ENCODE data around the gene TESMIN. TPM values are rescaled to one million over a fixed set of nuclear protein-coding genes. Genes with fewer than 3 reads are reported as not detected.

Gene TESMIN
- total RNA-seq, 1 experiment from 2014 or later: 8.0 TPM

- H3K27ac ChIP-seq (ENCODE audit: low read depth, low read length, poor library complexity, severe bottlenecking): no peak overlapping the region
- H3K4me3 ChIP-seq (ENCODE audit: low read depth, low read length, poor library complexity, severe bottlenecking): no peak overlapping the region
- no peaks in the 10 kb centered on the region for H3K36me3 ChIP-seq (ENCODE audit: insufficient read depth, low read length, poor library complexity, severe bottlenecking)
- CTCF ChIA-PET: no interaction called here
- TF ChIP-seq CTCF (conservative IDR thresholded peaks at IDR 0.05; ENCODE audit: low read depth, low read length): no peak
- no peak for TF ChIP-seq EZH2 (IDR thresholded peaks at IDR 0.05; ENCODE audit: borderline replicate concordance, low read depth, low read length, poor library complexity, severe bottlenecking)
- no peaks in the 10 kb centered on the region for H3K9me3 ChIP-seq (ENCODE audit: low read depth, low read length, poor library complexity, severe bottlenecking)
- H3K4me1 ChIP-seq (ENCODE audit: insufficient read depth, low read length, poor library complexity, severe bottlenecking): no peaks in the 10 kb centered on the region
- intact Hi-C loops (cut with micrococcal nuclease; ENCODE audit: unreplicated experiment): no loop called here
- no TSS peak for BruUV-seq (replicated peaks)
- POLR2A ChIA-PET (ENCODE audit: low non-redundant PET): no interaction called here
- DNase-seq (ENCODE audit: low spot score): no peak
- H3K27me3 ChIP-seq (replicated peaks; ENCODE audit: insufficient read depth, low read depth, low read length, poor library complexity): no peaks in the 10 kb centered on the region
Measured at GRCh38 chr11:68743539-68743938, 7.8 kb downstream of the TESMIN start.

GRCh38 chr11:68741463-68741862 is 9.9 kb downstream of the TESMIN start:
- ChIA-PET POLR2A (ENCODE audit: low non-redundant PET) (no interaction called here), CTCF (no interaction called here)
- Histone ChIP-seq H3K27me3 (replicated peaks; ENCODE audit: insufficient read depth, low read depth, low read length, poor library complexity) (no peaks in the 10 kb centered on the region), H3K27ac (ENCODE audit: low read depth, low read length, poor library complexity, severe bottlenecking) (no peak overlapping the region), H3K4me1 (ENCODE audit: insufficient read depth, low read length, poor library complexity, severe bottlenecking) (no peaks in the 10 kb centered on the region), H3K4me3 (ENCODE audit: low read depth, low read length, poor library complexity, severe bottlenecking) (no peak overlapping the region), H3K9me3 (ENCODE audit: low read depth, low read length, poor library complexity, severe bottlenecking) (no peaks in the 10 kb centered on the region), H3K36me3 (ENCODE audit: insufficient read depth, low read length, poor library complexity, severe bottlenecking) (no peaks in the 10 kb centered on the region)
- DNase-seq (ENCODE audit: low spot score): no peak
- intact Hi-C loops (cut with micrococcal nuclease; ENCODE audit: unreplicated experiment): no loop called here
- no TSS peak for BruUV-seq (replicated peaks)
- no peak for TF ChIP-seq CTCF (conservative IDR thresholded peaks at IDR 0.05; ENCODE audit: low read depth, low read length)
- no peak for TF ChIP-seq EZH2 (IDR thresholded peaks at IDR 0.05; ENCODE audit: borderline replicate concordance, low read depth, low read length, poor library complexity, severe bottlenecking)

DNA sequence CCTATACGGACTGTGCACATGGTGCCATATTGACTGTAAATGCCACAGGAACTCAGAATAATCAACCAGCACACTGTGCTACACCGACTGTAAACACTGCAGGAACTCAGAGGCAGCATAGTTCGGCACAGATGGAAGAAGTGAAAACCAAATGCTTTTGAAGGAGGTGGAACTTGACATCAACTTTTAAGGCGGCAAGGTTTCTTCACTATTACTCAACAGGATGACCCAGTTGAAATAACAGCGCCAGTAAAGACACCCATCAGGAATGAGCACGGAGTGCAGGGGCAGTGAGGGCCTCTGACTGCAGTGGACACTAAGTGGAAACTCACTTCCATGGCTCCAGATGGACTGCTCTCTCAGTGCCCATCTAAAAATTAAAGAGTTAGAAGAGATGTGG is 15.7 kb downstream of the TESMIN start:
- Histone ChIP-seq H3K9me3 (ENCODE audit: low read depth, low read length, poor library complexity, severe bottlenecking) (no peaks in the 10 kb centered on the region), H3K27me3 (replicated peaks; ENCODE audit: insufficient read depth, low read depth, low read length, poor library complexity) (no peaks in the 10 kb centered on the region), H3K4me1 (ENCODE audit: insufficient read depth, low read length, poor library complexity, severe bottlenecking) (no peaks in the 10 kb centered on the region), H3K36me3 (ENCODE audit: insufficient read depth, low read length, poor library complexity, severe bottlenecking) (no peaks in the 10 kb centered on the region), H3K4me3 (ENCODE audit: low read depth, low read length, poor library complexity, severe bottlenecking) (no peak overlapping the region), H3K27ac (ENCODE audit: low read depth, low read length, poor library complexity, severe bottlenecking) (no peak overlapping the region)
- intact Hi-C loops (cut with micrococcal nuclease; ENCODE audit: unreplicated experiment): no loop called here
- ChIA-PET CTCF (no interaction called here), POLR2A (ENCODE audit: low non-redundant PET) (no interaction called here)
- no peak for TF ChIP-seq EZH2 (IDR thresholded peaks at IDR 0.05; ENCODE audit: borderline replicate concordance, low read depth, low read length, poor library complexity, severe bottlenecking)
- no TSS peak for BruUV-seq (replicated peaks)
- DNase-seq (ENCODE audit: low spot score): no peak

DNA sequence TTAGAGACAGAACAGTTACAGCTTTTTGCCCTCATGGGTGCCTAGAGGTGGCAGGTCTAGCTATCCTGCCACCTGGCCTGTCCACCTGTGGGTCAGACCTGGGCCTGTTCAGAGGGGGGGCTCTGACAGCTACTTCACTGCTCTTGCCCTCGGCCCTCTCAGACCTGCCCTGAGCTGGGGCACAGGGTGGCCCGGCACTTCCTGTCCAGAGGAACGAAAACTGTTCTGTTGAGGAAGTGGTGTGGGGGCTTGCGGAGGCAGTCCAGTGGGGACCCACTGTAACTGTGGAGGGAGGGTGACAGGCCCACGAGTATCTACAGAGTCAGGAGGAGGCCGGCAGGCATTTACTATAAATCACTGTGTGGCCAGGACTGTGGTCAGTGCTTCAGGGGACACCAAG is 16.2 kb downstream of the TESMIN start:
- no peak for DNase-seq (ENCODE audit: low spot score)
- TF ChIP-seq CTCF (conservative IDR thresholded peaks at IDR 0.05; ENCODE audit: low read depth, low read length): no peak
- TF ChIP-seq EZH2 (IDR thresholded peaks at IDR 0.05; ENCODE audit: borderline replicate concordance, low read depth, low read length, poor library complexity, severe bottlenecking): no peak
- H3K36me3 ChIP-seq (ENCODE audit: insufficient read depth, low read length, poor library complexity, severe bottlenecking): no peaks in the 10 kb centered on the region
- ChIA-PET CTCF (no interaction called here), POLR2A (ENCODE audit: low non-redundant PET) (no interaction called here)
- no peaks in the 10 kb centered on the region for H3K27me3 ChIP-seq (replicated peaks; ENCODE audit: insufficient read depth, low read depth, low read length, poor library complexity)
- H3K4me1 ChIP-seq (ENCODE audit: insufficient read depth, low read length, poor library complexity, severe bottlenecking): no peaks in the 10 kb centered on the region
- no TSS peak for BruUV-seq (replicated peaks)
- H3K9me3 ChIP-seq (ENCODE audit: low read depth, low read length, poor library complexity, severe bottlenecking): no peaks in the 10 kb centered on the region
- intact Hi-C loops (cut with micrococcal nuclease; ENCODE audit: unreplicated experiment): no loop called here
- no peak overlapping the region for H3K4me3 ChIP-seq (ENCODE audit: low read depth, low read length, poor library complexity, severe bottlenecking)
- H3K27ac ChIP-seq (ENCODE audit: low read depth, low read length, poor library complexity, severe bottlenecking): no peak overlapping the region
